HPDE6-E6E7 (cell line): Measurements from ENCODE around the gene ELOVL5.
"Not testable (repeated sequence)": the region's sequence is repeated elsewhere in the genome, so short reads cannot be mapped to it uniquely, and the experiment has no call there.

Source experiments
- DNase-seq: peaks from one replicate; pipeline ENCODE4 v3.0.0; 2011; ENCODE audit warnings: missing footprints; ENCODE audit errors: extremely low spot score

Gene ELOVL5, protein sequence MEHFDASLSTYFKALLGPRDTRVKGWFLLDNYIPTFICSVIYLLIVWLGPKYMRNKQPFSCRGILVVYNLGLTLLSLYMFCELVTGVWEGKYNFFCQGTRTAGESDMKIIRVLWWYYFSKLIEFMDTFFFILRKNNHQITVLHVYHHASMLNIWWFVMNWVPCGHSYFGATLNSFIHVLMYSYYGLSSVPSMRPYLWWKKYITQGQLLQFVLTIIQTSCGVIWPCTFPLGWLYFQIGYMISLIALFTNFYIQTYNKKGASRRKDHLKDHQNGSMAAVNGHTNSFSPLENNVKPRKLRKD

DNA sequence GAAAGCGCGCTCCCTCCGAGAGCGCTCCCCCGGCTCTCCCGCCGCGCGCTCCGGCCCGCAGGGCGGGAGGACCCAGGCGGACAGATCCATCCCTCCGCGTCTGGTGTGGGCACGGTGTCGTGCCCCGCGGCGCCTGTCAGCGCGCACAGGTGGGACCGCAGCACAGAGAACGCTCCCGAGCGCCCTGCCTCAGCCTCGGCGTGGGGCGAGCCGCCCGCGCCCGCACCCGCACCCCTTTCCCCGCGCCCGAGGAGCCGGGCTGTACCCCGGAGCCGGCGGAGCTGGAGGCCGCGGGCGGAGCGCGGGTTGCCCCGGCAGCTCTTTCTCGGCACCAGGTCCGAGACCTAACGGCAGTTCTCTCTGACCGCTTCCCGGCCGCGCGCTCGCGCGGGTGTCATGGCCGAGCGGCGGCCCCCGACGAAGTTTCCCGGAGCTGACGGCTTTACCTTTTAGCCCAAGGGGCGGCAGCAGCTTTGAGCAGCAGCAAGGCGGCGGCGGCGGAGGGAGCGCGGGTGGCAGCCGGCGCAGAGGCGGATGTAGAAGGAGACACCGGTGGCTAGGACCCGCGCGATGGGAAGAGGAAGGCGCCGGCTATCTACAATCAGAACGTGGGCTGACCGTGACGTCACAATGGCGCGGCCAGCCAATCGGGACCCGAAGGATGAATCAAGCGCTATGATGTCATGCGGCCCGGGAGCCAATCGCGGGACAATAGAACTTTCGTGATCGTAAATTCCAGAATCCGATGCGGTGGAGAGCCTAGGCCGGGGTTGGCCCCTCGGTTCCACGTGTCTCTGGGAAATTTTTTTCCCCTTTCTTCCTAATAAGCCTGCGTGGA is at the start of gene ELOVL5:
ELOVL5 (minus strand) TSS at position 580 of the 838 bp plus-strand sequence. CDS start 53,251 bp downstream, outside the sequence.
- peak; percentile 89 for DNase-seq

DNA sequence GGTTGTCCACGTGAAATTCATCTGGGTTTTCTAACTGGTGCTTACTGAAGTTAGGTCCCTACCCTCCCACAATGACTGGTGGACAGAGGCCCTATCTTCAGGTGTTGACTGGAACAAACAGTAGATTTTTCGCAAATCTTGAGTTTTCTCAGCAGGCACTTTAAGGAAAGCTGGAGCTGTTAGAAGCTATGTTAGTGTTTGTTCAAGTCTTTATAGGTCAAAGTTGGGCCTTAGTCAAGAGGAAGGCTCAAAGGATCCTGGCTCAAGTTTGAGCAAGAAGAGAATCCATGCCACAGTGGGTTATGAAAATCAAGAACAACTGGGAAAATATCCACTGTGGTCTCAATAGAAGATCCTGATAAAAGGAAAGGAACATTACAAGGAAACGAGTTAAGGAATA is 48.5 kb upstream of the ELOVL5 start:
- no peak for DNase-seq

DNA sequence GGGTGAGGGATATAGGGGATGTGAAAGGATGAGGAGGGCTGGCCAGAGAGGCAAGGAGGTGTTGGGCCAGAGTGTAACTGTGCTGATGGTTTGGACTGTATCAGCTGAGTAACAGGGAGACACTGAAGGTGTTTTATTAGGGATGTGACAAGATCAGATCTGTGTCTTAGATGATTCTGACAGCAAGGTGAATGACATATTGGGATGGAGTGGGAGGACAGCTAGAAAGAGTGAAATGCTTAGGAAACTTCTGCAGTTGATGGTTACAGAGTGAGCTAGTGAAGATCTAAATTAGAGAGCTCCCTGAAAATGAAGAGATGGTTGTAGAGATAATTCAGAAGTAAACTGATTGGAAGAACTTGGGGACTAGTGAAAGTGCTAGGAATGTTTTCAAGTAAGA is 47.2 kb upstream of the ELOVL5 start:
- DNase-seq: no peak

DNA sequence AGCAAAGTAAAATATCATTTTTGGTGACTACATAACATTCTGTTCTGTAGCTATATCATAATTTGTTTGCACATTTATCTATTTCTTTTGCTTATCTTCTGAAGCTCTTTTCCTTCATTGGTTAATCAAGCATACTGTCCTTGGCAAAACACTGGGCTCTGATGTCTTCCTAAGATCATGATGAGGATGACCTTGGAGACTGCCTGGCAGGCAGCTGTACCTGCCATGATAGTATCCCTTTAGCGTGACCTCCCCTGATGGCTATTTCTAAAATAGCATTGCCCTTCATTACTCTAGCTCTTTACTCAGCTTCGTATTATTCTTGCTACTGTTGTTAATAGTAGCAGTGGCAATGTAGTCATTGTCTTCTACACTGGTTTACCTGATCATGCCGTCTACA is 46.0 kb upstream of the ELOVL5 start:
- DNase-seq: no peak

DNA sequence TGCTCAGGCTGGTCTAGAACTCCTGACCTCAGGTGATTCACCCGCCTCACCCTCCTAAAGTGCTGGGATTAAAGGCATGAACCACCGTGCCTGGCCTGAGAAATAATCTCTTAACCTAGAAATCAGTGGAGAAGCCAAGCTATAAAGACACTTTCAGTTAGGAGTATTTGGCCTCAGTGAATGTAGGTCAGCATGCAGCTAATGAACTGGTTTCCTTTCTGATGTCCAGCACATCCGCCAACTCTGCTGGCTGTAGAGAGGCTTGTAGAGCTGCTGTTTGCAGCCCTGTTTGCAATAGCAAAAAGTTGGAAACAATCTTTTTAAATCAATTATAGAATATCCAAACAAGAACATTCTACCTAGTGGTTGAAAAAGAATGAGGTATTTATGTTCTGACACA is 42.4 kb upstream of the ELOVL5 start:
- no peak for DNase-seq

DNA sequence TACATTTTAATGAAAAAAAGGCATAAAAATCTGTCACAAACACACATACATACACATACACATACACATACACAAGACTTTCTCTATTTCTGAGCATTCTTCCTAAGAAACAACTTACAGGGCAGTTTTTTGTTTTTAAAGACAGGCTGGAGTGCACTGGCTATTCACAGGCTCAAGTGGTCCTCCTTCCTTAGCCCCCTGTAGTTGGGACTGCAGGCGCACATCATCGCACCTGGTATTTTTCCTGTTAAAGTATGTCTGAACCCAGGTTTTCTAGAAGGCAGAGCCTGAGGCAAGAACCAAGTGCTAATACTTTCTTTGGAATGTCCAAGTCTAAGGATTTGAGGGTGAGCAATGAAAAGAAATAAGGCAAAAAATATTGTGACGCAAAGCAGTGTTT is 41.3 kb upstream of the ELOVL5 start:
- DNase-seq: no peak

DNA sequence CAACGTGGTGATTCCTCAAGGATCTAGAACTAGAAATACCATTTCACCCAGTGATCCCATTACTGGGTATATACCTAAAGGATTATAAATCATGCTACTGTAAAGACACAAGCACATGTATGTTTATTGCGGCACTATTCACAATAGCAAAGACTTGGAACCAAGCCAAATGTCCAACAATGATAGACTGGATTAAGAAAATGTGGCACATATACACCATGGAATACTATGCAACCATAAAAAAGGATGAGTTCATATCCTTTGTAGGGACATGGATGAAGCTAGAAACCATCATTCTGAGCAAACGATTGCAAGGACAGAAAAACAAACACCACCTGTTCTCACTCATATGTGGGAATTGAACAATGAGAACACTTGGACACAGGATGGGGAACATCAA is 39.9 kb upstream of the ELOVL5 start:
- DNase-seq: not testable (repeated sequence)

DNA sequence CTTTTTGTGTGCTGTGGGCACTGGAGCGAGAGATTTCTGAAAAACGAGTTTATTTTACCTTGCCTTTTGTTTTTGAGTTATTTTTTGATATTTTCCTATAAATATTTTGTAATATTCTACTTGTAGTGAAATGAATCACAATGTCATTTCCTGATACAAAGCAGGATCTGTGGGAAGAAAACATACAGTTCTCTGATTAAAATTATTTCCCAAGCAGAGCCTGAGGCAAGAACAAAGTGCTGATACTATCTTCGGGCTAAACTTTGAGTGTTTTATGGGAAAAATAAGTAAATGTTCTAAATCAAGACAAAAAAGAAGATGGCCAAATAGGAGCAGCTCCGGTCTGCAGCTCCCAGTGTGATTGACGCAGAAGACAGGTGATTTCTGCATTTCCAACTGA is 33.7 kb upstream of the ELOVL5 start:
- DNase-seq: no peak

DNA sequence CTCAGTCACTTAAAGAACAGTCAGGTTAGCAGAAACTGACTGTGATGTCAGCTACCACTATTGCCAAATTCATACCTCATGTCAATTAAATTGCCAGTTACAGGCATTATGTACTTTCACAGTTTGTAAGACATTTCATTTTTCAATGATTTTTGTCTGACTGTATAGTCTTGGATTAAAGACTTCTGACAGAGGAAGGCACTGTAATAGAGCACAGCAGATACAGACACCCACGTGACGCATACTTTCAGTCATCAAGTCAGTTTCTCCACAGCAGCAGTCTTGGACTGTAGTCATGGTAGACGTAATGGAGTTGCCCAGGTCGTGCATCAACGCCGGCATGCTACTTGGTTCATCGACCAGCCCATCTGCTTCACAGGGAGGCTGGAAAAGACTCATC is 29.5 kb upstream of the ELOVL5 start:
- DNase-seq: no peak

DNA sequence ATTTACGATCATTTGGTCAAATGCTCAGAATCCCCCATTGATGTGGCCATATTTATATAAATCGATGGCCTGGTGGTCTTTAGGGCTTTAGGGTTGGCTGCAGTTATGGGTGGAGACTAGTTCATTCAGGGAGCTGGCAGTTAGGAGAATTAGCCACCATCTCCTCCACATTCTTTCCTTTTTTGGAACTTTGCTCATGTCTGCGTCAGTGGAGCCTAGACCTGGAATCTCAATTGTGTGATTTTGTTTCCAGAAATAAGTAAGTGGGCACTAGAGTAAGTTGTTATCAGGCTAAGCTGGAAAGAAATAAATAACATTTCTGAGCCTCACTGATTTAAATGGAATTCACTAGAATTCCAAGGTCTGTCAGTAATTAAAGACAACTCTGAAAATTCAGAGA is 29.0 kb upstream of the ELOVL5 start:
- DNase-seq: no peak

DNA sequence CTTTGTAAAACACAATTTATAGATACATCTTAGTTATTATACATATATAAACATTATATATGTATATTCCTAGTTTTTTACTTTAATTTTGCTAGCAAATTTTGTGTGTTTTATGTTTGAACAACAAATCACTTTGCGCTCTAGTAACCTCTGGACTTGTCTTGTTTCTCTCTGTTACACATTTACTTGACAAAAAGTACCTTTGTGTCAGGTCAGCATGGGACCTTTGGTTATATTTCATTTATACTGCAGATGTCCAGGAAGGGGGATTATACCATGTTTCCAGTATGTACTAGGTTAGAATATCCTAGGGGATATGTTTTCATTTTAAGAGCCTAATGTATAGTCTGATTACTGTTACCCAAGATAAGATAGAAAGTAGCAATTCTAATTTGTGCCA is 28.5 kb upstream of the ELOVL5 start:
- no peak for DNase-seq

DNA sequence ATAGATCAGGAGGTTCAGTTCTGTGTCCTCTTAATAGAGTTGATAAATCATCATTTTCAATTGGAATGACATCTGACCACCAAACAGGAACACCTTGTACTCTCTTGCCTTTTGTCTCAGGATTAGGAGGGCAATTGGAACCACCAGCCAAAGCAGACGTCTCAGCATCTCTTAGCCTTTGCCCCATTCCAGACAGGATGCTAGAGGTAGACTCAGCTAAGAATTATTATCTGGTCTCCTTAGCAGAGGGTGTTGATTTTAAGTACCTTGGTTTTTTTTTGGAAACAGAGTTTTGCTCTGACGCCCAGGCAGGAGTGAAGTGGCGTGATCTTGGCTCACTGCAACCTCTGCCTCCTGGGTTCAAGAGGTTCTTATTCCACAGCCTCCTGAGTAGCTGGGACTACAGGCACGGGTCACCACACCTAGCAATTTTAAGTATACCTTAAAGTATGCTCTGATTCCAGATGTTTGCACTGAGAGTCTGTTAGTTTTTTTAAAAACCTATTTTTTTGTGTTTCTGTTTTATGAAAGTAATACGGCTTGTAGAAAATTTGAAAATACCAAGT is 28.0 kb upstream of the ELOVL5 start:
- DNase-seq: no peak

DNA sequence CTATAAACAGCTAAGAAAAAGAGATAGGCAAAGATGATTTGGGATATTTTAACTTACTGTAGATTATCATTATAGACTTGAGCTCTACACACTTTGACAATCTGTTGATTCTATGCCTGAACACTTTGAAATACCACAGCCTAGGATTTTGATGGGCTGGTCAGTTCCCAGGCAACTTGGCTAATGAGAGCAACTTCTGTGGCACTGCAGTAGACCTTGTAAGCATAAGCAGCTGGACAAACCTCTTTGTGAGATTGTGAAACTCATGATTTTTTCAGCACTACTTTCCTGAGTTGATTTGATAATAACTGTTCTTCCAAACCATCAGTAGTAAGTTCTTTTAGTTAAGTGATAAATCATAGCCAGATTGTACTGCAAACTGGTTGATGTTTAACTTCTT is 27.1 kb upstream of the ELOVL5 start:
- no peak for DNase-seq

DNA sequence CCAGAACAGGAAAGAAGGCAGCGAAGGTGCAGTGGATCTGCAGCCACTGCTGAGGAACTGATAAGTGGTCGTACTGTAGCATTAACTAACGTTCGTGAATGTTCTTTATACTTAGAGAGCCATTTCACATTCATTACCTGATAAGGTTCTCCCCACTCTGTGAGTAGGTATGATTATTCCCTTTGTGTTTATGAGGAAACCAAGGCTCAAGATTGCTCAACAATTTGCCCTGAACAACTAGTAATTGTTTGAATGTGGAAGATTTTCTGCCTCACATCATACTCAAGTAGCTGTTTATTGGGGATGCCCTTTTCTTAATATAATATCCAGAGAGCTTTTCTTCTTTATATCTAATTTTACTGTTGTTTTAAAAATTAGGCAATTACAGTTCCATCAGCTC is 24.9 kb upstream of the ELOVL5 start:
- no peak for DNase-seq

DNA sequence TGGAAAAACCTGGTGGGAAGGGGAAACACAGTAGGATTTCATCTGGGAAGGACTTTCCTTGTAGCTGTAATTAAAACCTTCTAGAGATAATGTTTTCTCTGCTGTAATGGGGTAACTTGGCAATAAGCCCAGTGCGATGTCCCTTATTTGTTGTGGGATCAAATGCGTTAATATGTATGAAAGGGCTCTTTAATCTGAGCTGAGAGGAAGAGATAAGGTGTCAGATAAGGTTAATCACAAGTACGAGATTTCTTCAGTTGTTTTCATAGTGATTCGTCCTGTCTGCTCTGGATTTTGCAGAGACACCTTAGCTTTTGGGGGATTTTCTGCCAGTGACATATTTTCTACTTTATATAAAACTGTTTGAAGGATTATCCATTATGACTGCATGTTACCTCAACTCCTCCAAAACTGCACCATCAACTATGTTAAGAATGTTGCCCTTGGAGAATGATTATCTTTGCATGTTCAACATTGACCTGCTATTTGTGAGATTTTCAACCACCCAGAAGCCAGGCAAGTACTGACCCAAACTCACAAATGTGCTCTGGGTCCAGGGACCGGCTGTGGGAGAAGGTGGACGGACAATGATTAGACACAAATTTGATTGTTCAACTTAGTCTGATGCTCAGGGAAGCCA is 21.2 kb upstream of the ELOVL5 start:
- no peak for DNase-seq

DNA sequence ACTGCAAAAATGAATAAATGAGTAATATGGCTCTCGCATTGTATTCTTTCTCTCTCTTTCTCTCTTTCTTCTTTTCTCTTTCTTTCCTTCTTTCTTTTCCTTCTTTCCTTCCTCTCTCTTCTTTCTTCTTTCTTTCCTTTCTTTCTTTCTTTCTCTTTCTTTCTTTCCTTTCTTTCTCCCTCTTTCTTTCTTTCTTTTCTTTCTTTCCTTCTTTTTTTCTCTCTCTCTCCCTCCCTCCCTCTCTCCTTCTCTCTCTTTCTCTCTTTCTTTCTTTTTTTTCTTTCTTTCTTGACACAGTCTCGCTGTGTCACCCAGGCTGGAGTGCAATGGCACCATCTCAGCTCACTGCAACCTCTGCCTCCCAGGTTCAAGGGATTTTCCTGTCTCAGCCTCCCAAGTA is 20.3 kb upstream of the ELOVL5 start:
- DNase-seq: no peak

DNA sequence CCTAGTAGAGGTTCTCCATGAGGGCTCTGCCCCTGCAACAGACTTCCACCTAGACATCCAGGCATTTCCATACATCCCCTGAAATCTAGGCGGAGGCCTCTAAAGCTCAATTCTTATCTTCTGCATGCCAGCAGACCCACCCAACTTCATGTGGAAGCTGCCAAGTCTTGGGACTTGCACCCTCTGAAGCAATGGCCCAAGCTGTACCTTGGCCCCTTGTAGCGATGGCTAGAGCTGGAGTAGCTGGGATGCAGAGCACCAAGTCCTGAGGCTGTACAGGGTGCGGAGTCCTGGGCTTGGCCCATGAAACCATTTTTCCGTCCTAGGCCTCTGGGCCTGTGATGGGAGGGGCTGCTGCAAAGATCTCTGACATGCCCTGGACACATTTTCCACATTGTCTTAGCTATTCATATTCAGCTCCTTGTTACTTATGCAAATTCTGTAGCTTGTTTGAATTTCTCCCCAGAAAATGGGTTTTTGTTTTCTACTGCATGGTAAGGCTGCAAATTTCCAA is 17.4 kb upstream of the ELOVL5 start:
- DNase-seq: no peak

DNA sequence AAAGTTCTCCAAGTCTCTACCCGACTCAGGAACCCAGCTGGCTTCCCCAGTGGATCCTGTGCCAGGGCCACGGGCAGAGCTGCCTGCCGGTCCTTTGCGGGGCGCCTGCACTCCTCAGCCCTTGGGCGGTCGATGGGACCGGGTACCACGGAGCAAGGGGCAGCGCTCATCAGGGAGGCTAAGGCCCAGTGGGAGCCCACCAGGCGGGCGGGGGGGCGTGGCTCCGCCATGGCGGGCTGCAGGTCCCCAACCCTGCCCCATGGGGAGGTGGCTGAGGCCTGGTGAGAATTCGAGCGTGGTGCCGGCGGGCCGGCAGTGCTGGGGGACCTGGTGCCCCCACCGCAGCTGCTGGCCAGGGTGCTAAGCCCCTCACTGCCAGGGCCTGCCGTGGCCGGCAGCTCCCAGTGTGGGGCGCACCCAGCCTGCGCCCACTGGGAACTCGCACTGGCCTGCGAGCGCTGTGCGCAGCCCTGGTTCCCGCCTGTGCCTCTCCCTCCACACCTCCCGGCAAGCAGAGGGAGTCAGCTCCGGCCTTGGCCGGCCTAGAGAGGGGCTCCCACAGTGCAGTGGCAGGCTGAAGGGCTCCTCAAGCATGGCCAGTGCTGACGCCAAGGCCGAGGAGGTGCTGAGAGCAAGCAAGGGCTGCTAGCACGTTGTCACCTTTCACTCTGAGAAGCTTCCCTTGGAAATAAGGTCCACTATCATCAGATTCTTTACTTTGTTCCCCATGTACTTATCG is 14.8 kb upstream of the ELOVL5 start:
- no peak for DNase-seq

DNA sequence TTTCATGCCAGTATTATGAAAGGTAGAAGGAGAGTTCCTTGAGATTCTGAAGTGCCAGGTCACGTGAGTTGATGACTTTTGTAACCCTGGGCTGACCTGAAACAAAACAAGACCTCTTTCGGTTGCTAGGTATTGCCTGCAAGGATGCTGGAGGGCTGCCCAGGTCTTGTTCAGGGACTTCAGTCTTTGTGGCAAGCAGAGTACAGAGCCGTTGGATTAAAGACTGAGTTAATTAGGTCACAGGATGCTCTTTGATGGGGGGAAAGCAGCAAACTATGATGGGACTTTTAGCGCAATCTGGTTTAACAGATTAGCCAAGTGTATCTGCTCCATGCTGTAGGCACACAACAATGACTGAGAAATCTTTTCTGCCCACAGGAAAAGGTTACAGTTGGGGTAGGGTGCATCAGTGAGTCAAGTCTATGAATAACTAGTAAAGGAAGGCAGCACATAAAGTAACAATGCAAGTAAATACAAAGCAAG is 12.8 kb upstream of the ELOVL5 start:
- DNase-seq: no peak

DNA sequence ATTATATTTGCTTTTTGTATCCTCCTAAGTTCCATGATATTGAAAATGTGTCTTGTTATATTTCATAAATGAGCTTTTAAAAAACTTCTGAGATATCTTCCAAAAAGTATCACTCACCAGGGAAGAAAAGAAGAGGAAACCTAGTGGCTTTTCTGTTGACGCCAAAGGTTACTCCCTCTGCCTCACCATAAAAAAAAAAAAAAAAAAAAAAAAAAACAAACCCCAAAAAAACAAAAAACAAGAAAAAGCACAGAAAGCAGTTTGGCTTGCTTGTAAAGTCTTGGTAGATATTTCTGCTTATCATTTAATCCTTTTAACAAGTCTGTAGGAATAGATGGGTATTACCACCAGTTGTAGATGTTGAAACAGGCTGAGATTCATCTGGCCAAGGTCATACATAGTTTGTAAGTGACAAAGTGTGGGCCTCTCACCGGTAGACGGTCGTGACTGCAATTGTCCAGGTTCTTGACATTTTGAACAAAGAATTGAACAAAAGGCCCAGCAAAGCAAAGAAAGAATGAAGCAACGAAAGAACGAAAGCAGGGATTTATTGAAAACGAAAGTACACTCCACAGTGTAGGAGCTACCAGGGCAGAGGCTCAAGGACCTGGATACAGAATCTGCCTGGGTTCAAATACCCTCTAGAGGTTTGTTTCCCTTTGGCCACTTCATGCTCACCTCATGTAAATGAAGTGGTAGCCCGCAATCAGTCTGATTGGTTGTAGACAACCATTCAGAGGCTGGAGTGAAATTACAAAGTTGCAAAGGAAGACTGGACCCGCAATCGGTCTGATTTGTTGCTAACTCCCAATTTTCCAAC is 11.6 kb upstream of the ELOVL5 start:
- no peak for DNase-seq

DNA sequence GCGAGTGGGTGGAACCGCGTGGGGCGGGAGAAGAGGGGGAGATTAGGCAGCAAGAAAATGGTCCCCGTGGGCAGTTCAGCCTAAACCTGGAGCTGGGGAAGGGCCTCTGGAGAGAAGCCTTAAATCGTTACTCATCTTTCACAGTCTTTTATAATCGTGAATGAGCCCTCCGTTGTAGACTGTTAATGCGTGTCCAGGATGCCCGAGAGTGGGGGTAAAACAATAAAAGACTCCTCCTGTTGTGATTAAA is 11.0 kb upstream of the ELOVL5 start:
- DNase-seq: no peak
